GM21515 (cell line): ENCODE data around the gene CNTN6.
A peak's percentile ranks its signal among the peaks of the same experiment; 100 is the strongest.
"Not testable (repeated sequence)": the region's sequence is repeated elsewhere in the genome, so short reads cannot be mapped to it uniquely, and the experiment has no call there.

Experiments
- ATAC-seq: cut with Tn5 transposase; IDR thresholded peaks from one replicate; pipeline ENCODE4 v1.9.1; 2021; ENCODE audit not compliant: unreplicated experiment

CNTN6 gene

GRCh38 chr3:1272546-1273265 is 179.9 kb downstream of the CNTN6 start:
- ATAC-seq = no peak

GRCh38 chr3:1275495-1275894 is 182.7 kb downstream of the CNTN6 start:
- no peak for ATAC-seq

- ATAC-seq = no peak
Measured at GRCh38 chr3:1287815-1288214, 195.0 kb downstream of the CNTN6 start.

- no peak for ATAC-seq
Measured at GRCh38 chr3:1288805-1289494, 196.1 kb downstream of the CNTN6 start.

GRCh38 chr3:1292571-1293071 is 199.8 kb downstream of the CNTN6 start:
- ATAC-seq = no peak

GRCh38 chr3:1294586-1294985 is 201.8 kb downstream of the CNTN6 start:
- ATAC-seq = no peak

GRCh38 chr3:1318296-1319005 is 225.6 kb downstream of the CNTN6 start:
- ATAC-seq = no peak

GRCh38 chr3:1326546-1326945 is 233.7 kb downstream of the CNTN6 start:
- no peak for ATAC-seq

- no peak for ATAC-seq
Measured at GRCh38 chr3:1330107-1330506, 237.3 kb downstream of the CNTN6 start.

- no peak for ATAC-seq
Measured at GRCh38 chr3:1346386-1346785, 253.6 kb downstream of the CNTN6 start.

- no peak for ATAC-seq
Measured at GRCh38 chr3:1348547-1348946, 255.7 kb downstream of the CNTN6 start.

GRCh38 chr3:1350885-1351284 is 258.1 kb downstream of the CNTN6 start:
- no peak for ATAC-seq

- no peak for ATAC-seq
Measured at GRCh38 chr3:1355691-1356090, 262.9 kb downstream of the CNTN6 start.

- ATAC-seq = no peak
Measured at GRCh38 chr3:1356101-1356500, 263.3 kb downstream of the CNTN6 start.

- ATAC-seq = no peak
Measured at GRCh38 chr3:1365528-1365927, 272.7 kb downstream of the CNTN6 start.

GRCh38 chr3:1374471-1374870 is 281.6 kb downstream of the CNTN6 start:
- ATAC-seq = no peak

- no peak for ATAC-seq
Measured at GRCh38 chr3:1375145-1375544, 282.3 kb downstream of the CNTN6 start.

GRCh38 chr3:1380926-1381646 is 288.3 kb downstream of the CNTN6 start:
- peak; percentile 86 for ATAC-seq

GRCh38 chr3:1381647-1382036 is 288.8 kb downstream of the CNTN6 start:
- peak; percentile 39 for ATAC-seq

GRCh38 chr3:1387396-1387905 is 294.6 kb downstream of the CNTN6 start:
- ATAC-seq = not testable (repeated sequence)

GRCh38 chr3:1394188-1394587 is 301.4 kb downstream of the CNTN6 start:
- ATAC-seq = no peak
